PC-9 (cell line): ENCODE measurements around the gene CHSY1. TPM values are rescaled to one million over a fixed set of nuclear protein-coding genes. Genes with fewer than 3 reads are reported as not detected.

Experiments
- BruUV-seq: library from RNA; stranded (reverse); fragments of 400-500 nt; replicated peaks from 2 replicates; lab custom pipeline; 2021; lab: Mats Ljungman, UMichigan
- CTCF ChIA-PET: fragments of 300-600 bp; sonication (Branson Sonifier 250); formaldehyde crosslinking; loops from one replicate; lab custom pipeline; 2022; ENCODE audit warnings: antibody characterized with exemption; lab: Charles Lee
- POLR2A ChIA-PET: fragments of 300-600 bp; sonication (Branson Sonifier 250); formaldehyde crosslinking; loops from one replicate; lab custom pipeline; 2022; ENCODE audit warnings: antibody characterized with exemption; ENCODE audit not compliant: unreplicated experiment; lab: Charles Lee
- DNase-seq, 2 experiments: peaks; one replicate each; pipeline versions ENCODE4 v3.0.0 to v3.0.0-alpha.2; 2015 to 2022; ENCODE audit warnings: mixed read lengths in 1 of 2
- H2AFZ ChIP-seq: fragments of 200-600 bp; sonication (generic); 2 replicates; pipeline ENCODE4 v1.8.1; 2017; ENCODE audit warnings: antibody characterized with exemption
- H3F3A ChIP-seq: fragments of 200-600 bp; sonication (generic); 2 replicates; pipeline ENCODE4 v1.8.1; 2017; ENCODE audit warnings: antibody characterized with exemption, mild to moderate bottlenecking, low read depth; ENCODE audit not compliant: insufficient read depth
- H3K27ac ChIP-seq: fragments of 200-600 bp; sonication (generic); 2 replicates; pipeline ENCODE4 v1.6.1; 2016; ENCODE audit warnings: mixed run types
- H3K27me3 ChIP-seq: fragments of 200-600 bp; sonication (generic); 2 replicates; pipeline ENCODE4 v1.6.1; 2016; ENCODE audit warnings: low read depth, mixed run types; ENCODE audit not compliant: insufficient read depth
- H3K36me3 ChIP-seq: fragments of 200-600 bp; sonication (generic); 2 replicates; pipeline ENCODE4 v1.6.1; 2016; ENCODE audit warnings: low read depth, mixed run types
- H3K4me1 ChIP-seq: fragments of 200-600 bp; sonication (generic); replicated peaks from 2 replicates; pipeline ENCODE4 v1.6.1; 2016; ENCODE audit warnings: mixed run types; ENCODE audit not compliant: insufficient read depth
- H3K4me2 ChIP-seq: fragments of 200-600 bp; sonication (generic); 2 replicates; pipeline ENCODE4 v1.6.1; 2017; ENCODE audit warnings: mixed run types
- H3K4me3 ChIP-seq: fragments of 200-600 bp; sonication (generic); 2 replicates; pipeline ENCODE4 v1.6.1; 2016; ENCODE audit warnings: mixed run types
- H3K79me2 ChIP-seq: fragments of 200-600 bp; sonication (generic); 2 replicates; pipeline ENCODE4 v1.6.1; 2017; ENCODE audit warnings: low read depth, mixed run types
- H3K9me2 ChIP-seq: fragments of 200-600 bp; sonication (generic); 2 replicates; pipeline ENCODE4 v1.8.1; 2017; ENCODE audit warnings: mild to moderate bottlenecking; ENCODE audit not compliant: insufficient read depth
- H3K9me3 ChIP-seq: fragments of 200-600 bp; sonication (generic); 2 replicates; pipeline ENCODE4 v1.8.1; 2016; ENCODE audit warnings: low read depth; ENCODE audit not compliant: insufficient read depth
- H4K20me1 ChIP-seq: fragments of 200-600 bp; sonication (generic); 2 replicates; pipeline ENCODE4 v1.8.1; 2017; ENCODE audit not compliant: insufficient read depth
- EZH2 ChIP-seq: fragments of 200-600 bp; sonication (generic); IDR thresholded peaks from 2 replicates; pipeline ENCODE4 v1.8.0; 2017; ENCODE audit warnings: antibody characterized with exemption, low read depth
- intact Hi-C: fragments of 100-400 bp; cut with micrococcal nuclease; formaldehyde crosslinking; loops from one replicate; pipeline ENCODE4 v1.10.0; 2022; ENCODE audit not compliant: unreplicated experiment
- total RNA-seq: library from RNA; stranded (reverse); gene quantifications from 2 replicates; pipeline ENCODE4 v1.2.3, GENCODE V29; 2021
- TF ChIP-seq, protein P1 (sequence below): fragments of 200-600 bp; sonication (generic); conservative IDR thresholded peaks from 2 replicates; pipeline ENCODE4 v1.6.1; 2017; ENCODE audit warnings: mixed run types, antibody characterized with exemption, mild to moderate bottlenecking, moderate library complexity

CHSY1 gene
- total RNA-seq, 1 experiment from 2014 or later, result 10.7 TPM

DNA sequence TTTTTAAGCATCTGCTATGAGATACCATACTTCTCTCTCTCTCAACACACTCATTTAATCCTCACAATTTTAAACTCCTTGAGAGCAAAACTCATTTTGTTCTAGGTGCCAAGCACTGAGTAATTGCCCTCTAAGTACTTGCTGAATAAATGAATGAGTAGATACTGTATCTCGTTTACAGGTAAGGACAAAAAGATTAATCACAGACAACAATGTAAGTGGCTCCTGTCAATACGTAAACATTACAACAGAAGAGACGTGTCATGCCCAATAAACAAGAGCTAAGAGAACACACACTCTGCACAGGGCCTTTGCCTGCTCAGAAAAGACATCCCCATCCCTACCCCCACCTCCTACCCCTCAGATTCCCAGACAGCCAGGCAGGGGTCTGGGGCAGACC is 59.8 kb downstream of the CHSY1 start:
- POLR2A ChIA-PET, result no interaction called here
- CTCF ChIA-PET, result no interaction called here
- no peak for TF ChIP-seq EZH2
- TF ChIP-seq, protein P1, sequence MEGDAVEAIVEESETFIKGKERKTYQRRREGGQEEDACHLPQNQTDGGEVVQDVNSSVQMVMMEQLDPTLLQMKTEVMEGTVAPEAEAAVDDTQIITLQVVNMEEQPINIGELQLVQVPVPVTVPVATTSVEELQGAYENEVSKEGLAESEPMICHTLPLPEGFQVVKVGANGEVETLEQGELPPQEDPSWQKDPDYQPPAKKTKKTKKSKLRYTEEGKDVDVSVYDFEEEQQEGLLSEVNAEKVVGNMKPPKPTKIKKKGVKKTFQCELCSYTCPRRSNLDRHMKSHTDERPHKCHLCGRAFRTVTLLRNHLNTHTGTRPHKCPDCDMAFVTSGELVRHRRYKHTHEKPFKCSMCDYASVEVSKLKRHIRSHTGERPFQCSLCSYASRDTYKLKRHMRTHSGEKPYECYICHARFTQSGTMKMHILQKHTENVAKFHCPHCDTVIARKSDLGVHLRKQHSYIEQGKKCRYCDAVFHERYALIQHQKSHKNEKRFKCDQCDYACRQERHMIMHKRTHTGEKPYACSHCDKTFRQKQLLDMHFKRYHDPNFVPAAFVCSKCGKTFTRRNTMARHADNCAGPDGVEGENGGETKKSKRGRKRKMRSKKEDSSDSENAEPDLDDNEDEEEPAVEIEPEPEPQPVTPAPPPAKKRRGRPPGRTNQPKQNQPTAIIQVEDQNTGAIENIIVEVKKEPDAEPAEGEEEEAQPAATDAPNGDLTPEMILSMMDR, result no peak
- peaks cover 26% of the 10 kb centered on the region; the same call in 1 of the 2 replicates for H3K79me2 ChIP-seq
- no peaks in the 10 kb centered on the region for H3K36me3 ChIP-seq
- H3K4me1 ChIP-seq, result no peaks in the 10 kb centered on the region
- intact Hi-C loops, result no loop called here
- peaks cover 23% of the 10 kb centered on the region for H4K20me1 ChIP-seq
- no peaks in the 10 kb centered on the region for H3K9me3 ChIP-seq
- no peak overlapping the region for H3K4me2 ChIP-seq
- H3K27ac ChIP-seq, result no peak overlapping the region
- H2AFZ ChIP-seq, result no peak overlapping the region
- DNase-seq, result no peak
- H3K4me3 ChIP-seq, result no peak overlapping the region
- BruUV-seq, result no TSS peak
- H3K9me2 ChIP-seq, result no peaks in the 10 kb centered on the region
- H3K27me3 ChIP-seq, result no peaks in the 10 kb centered on the region
- H3F3A ChIP-seq, result no peaks in the 10 kb centered on the region; the same call in none of the 2 replicates

DNA sequence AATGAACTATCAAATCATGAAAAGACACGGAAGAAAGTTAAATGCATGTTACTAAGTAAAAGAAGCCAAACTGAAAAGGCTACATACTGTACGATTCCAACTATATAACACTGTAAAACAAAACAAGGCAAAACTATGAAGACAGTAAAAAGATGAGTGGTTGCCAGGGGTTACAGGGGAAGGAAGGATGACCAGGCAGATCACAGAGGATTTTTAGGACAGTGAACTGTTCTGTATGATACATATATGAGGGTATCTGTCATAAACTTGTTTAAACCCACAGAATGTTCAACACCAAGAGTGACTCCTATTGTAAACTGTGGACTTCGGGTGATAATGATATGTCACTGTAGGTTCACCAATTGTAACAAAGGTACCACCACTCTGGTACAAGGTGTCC is 60.6 kb downstream of the CHSY1 start:
- Histone ChIP-seq H3K27ac (no peak overlapping the region), H3K4me2 (no peak overlapping the region), H2AFZ (no peak overlapping the region), H3K36me3 (no peaks in the 10 kb centered on the region), H3K27me3 (no peaks in the 10 kb centered on the region), H3K9me3 (no peaks in the 10 kb centered on the region), H3K9me2 (no peaks in the 10 kb centered on the region), H3K4me3 (no peak overlapping the region), H3F3A (no peaks in the 10 kb centered on the region; the same call in 1 of the 2 replicates), H4K20me1 (peaks cover 18% of the 10 kb centered on the region), H3K4me1 (no peaks in the 10 kb centered on the region), H3K79me2 (peaks cover 22% of the 10 kb centered on the region; the same call in 1 of the 2 replicates)
- no peak for DNase-seq
- ChIA-PET POLR2A (no interaction called here), CTCF (no interaction called here)
- intact Hi-C loops, result no loop called here
- TF ChIP-seq, protein P1, result no peak
- TF ChIP-seq EZH2, result no peak
- no TSS peak for BruUV-seq

DNA sequence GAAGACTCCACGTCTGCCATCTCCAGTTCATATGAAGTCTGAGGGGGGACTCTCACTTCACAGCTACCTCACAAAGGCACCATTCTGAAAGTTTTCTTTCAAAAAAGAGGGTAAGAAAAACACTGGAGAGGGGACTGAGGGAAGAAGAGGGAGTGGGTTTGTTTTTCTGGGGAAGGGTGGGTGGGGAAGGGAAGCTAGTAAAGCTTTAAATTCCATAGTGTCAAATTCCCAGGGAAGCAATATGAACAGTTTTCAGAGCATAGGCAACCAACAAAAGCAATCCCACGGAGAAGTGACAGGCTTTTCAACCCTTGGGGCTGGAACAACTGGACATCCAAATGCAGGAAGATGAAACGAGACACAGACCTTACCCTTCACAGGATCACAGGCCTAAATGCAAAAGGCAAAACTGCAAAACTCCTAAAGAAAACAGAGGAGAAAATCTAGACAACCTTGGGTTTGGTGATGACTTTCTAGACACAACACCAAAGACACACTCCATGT is 61.7 kb downstream of the CHSY1 start:
- CTCF ChIA-PET, result no interaction called here

More for the DNA sequence above, 61.7 kb downstream of the CHSY1 start:
- intact Hi-C loops, result no loop called here
- Histone ChIP-seq H2AFZ (no peak overlapping the region), H3K4me1 (no peaks in the 10 kb centered on the region), H3K4me3 (no peak overlapping the region), H3K9me2 (no peaks in the 10 kb centered on the region), H3K79me2 (0 out of 2 replicates have a peak, but pooled peaks cover 19% of the 10 kb centered on the region), H3K27me3 (no peaks in the 10 kb centered on the region), H3K27ac (no peak overlapping the region), H4K20me1 (peaks cover 18% of the 10 kb centered on the region), H3K36me3 (no peaks in the 10 kb centered on the region), H3K4me2 (no peak overlapping the region), H3K9me3 (no peaks in the 10 kb centered on the region), H3F3A (no peaks in the 10 kb centered on the region; the same call in 1 of the 2 replicates)
- POLR2A ChIA-PET, result no interaction called here
- TF ChIP-seq, protein P1, result no peak
- TF ChIP-seq EZH2, result no peak
- DNase-seq, result no peak
- BruUV-seq, result no TSS peak
